ENCODE measurements around the gene PLCL2.

Gene PLCL2

DNA sequence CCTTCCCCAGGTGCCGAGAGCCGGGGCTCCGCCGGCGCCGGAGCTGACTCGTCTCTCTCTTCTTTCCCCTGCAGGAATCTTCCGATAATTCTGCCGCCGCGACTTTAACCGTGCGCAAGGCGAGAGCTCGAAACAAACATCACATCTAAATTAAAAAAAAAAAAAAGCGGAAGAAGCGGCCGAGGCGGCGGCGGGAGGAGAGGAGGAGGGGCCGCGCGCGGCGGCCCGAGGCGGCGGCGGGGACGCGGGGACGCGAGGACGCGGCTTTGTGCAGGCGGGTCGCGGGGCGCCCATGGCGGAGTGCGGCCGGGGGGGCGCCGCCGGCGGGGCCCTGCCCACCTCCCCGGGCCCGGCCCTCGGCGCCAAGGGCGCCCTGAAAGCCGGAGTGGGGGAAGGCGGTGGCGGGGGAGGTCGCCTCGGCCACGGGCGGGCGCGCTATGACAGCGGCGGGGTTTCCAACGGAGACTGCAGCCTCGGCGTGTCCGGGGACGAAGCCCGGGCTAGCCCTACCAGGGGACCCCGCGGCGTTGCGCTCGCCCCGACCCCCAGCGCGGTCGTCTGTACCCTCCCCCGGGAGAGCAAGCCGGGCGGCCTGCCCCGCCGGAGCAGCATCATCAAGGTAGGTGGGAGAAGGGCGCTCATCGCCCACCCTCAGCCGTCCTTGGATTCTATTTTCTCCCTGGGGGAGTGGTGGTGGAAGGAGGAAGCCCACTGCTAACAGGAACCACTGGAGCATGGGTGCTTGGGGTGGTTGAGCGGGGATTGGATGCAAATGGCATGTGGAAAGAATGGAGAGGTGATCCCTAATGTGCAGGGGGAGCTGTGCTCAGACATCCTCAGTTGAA, at the start of gene PLCL2:
Gene PLCL2 (plus strand): TSS at position 208 of the 845 bp plus-strand sequence. CDS start 85 bp downstream, at position 293.
- H3K36me3 Mint-ChIP-seq (ENCODE audit: low read depth): no peaks in the 10 kb centered on the region
- H3K27ac Mint-ChIP-seq: peak within 1 kb of the TSS; percentile 82
- DNase-seq: peak; percentile 64
- peaks cover 33% of the 10 kb centered on the region for H3K4me1 Mint-ChIP-seq
- H3K27me3 Mint-ChIP-seq: no peaks in the 10 kb centered on the region
- peak within 1 kb of the TSS; percentile 90 for H3K4me3 Mint-ChIP-seq
- no peaks in the 10 kb centered on the region for H3K9me3 Mint-ChIP-seq
- peak; percentile 42 for ATAC-seq

DNA sequence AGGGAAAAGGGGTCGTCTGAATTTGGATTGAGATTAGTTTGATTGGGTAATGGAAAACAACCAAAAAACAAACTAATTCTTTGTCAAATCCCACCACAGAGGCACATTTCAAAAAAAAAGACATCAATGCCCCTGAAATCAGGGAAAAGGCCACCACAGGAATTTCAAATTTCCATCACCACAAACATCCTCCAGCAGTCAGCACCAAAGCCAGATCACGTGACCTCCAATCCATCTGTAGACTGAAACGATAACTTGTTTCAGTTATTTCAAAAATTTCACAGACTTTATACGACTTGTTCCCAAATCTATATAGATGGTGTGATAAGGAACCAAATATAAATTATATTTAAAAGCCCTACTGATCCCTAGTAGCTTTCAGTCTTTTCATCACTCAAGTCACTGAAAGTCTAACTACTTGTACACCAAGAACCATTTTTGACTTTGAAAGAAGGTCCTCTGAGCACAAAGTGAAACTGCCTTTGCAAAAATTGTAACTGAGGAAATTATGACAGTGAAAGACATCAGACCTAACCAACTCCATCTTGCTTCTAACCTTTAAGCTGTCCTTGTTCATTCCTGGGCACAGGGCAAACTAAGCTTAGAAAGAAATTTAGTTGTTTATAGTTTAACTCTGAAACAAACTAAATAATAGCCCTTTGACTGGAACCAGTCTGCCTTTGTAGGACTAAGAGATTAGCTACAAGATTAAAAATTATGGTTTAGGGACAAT, 48.1 kb upstream of the PLCL2 start:
- ATAC-seq (no peak), DNase-seq (no peak)
- H3K36me3 Mint-ChIP-seq (ENCODE audit: low read depth): no peaks in the 10 kb centered on the region
- no peaks in the 10 kb centered on the region for H3K9me3 Mint-ChIP-seq
- H3K4me3 Mint-ChIP-seq: no peak overlapping the region
- H3K27ac Mint-ChIP-seq: no peak overlapping the region
- H3K4me1 Mint-ChIP-seq: peaks cover 37% of the 10 kb centered on the region
- no peaks in the 10 kb centered on the region for H3K27me3 Mint-ChIP-seq

DNA sequence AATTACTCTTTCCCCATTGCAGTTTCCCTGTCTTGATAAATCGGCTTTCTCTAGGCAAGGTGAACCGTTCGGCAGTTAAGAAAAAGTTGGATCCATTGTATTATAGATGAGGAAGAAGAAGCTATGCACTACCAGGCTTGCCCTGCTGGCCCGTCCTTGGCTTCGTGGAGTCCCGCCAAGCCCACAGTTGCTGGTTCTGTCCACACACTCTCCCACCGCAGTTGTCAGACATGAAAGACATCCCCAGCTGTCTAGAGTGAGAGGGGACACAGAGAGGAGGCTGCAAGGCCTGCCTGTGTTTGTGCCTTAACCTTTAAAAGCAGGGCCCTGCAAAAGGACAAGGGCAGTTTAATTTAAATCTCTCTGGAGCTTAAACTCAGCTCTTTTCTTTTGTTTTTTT, 47.2 kb upstream of the PLCL2 start:
- no peaks in the 10 kb centered on the region for H3K9me3 Mint-ChIP-seq
- H3K4me1 Mint-ChIP-seq: peaks cover 46% of the 10 kb centered on the region
- no peak overlapping the region for H3K4me3 Mint-ChIP-seq
- no peaks in the 10 kb centered on the region for H3K27me3 Mint-ChIP-seq
- no peak overlapping the region for H3K27ac Mint-ChIP-seq
- ATAC-seq (no peak), DNase-seq (no peak)
- H3K36me3 Mint-ChIP-seq (ENCODE audit: low read depth): no peaks in the 10 kb centered on the region

DNA sequence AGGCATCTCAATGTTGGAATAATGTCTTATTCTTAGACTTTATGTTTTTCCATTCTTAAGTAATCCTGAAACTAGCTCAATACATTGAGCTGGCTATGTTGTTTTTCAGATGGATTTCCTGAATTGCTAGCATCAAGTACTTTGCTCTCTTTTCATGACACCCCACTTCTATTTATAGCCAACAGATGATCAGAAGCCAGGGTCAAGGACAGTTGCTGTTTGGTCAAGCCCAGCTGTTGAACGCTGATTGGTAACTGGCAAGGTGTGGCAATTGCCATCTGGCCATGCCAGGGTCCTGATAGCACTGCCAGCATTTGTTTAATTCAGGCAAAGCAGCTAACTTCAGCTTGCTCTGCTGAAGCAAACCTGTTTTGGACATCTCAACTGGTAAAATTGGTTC, 46.2 kb upstream of the PLCL2 start:
- Mint-ChIP-seq H3K27me3 (no peaks in the 10 kb centered on the region), H3K9me3 (no peaks in the 10 kb centered on the region), H3K4me3 (no peak overlapping the region)

DNA sequence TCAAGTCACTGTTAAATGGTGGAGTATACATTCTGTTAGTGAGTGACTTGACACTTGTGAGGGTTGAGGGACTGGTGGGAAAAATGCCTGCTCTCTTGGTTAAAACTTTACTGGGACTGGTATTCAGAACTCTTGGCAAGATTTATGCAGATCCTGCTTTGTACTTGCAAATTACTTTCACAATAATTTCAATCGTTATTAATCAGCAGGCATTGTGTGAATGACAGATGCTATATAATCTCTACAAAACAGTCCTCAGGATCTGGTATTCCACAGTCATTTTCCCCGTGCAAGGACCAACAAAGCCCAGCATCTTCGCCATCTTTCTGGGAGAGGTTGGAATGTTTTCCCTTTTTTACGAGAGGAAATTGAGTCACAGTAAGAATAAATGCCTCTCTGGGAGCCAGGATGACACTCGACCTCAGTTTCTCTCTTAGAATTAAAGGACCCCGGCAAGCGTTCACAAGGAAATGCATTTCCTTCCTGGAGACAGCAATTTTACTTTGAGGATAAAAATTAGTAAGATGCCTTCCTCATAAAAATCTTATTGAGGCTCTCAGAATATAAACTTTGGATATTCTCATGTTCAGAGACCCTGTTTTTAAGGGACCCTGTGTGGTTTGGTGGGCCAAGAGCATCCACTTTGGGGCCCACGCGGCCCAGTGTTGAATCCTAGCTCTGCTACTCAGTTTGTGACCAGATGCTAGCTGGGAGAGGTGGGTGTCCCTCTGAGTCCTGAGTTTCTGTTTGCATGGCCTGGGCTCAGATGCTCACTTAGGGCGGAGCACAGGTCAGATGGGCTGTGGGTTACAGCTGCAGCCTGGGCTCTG, 45.3 kb upstream of the PLCL2 start:
- Mint-ChIP-seq H3K4me1 (peaks cover 64% of the 10 kb centered on the region), H3K27ac (no peak overlapping the region), H3K9me3 (no peaks in the 10 kb centered on the region), H3K36me3 (ENCODE audit: low read depth) (no peaks in the 10 kb centered on the region), H3K27me3 (no peaks in the 10 kb centered on the region), H3K4me3 (no peak overlapping the region)
- ATAC-seq: no peak
- DNase-seq: no peak

More for the DNA sequence above, 46.2 kb upstream of the PLCL2 start:
- Mint-ChIP-seq H3K4me1 (peaks cover 56% of the 10 kb centered on the region), H3K36me3 (ENCODE audit: low read depth) (no peaks in the 10 kb centered on the region), H3K27ac (no peak overlapping the region)
- ATAC-seq (no peak), DNase-seq (no peak)

DNA sequence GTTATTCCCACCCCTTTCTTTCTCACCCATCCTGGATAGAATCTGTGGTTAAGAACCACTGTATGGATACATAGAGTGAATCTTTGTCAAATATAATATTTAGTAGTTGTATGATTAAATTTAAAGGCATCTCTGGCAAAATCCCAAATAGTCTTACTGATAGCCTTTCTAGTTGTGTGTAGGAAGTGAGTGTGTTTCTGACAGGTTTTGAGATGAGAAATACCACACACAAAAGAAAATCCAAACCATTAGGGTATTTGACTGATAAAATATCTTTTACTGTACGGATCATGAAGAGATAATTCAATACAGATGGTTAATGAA, 44.7 kb upstream of the PLCL2 start:
- ATAC-seq: no peak
- no peak overlapping the region for H3K4me3 Mint-ChIP-seq
- H3K9me3 Mint-ChIP-seq: no peaks in the 10 kb centered on the region
- H3K27ac Mint-ChIP-seq: no peak overlapping the region
- peaks cover 66% of the 10 kb centered on the region for H3K4me1 Mint-ChIP-seq
- DNase-seq: no peak
- H3K36me3 Mint-ChIP-seq (ENCODE audit: low read depth): no peaks in the 10 kb centered on the region
- no peaks in the 10 kb centered on the region for H3K27me3 Mint-ChIP-seq

DNA sequence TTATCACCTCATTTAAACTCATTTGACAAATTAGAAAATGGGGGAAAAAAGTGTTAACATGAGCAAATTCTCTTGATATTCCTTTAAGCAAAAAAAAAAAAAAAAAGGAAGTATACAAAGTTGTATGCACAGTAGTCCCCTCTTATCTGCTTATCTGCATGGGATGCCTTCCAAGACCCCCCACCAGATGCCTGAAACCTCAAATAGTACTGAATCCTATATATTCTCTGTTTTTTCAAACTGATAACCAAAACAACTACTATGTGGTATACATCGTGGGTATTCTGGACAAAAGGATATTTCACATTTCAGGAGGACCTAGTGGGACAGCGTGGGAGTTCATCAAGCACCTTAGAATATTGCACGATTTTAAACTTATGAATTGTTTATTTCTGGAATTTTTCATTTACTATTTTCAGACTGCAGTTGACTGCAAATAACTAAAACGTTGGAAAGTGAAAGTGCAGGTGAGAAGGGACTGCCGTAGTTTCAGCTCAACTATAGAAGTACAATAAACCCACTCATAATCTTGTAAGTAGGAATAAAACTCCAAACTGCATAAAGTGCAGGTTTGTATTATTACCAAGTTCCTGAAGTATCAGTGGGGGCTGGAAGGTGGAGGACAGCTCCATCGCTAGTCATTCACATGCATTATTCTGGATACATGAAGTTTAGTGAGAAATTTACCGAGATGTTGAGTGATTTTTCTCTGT, 43.6 kb upstream of the PLCL2 start:
- DNase-seq (no peak), ATAC-seq (no peak)
- Mint-ChIP-seq H3K4me1 (peaks cover 73% of the 10 kb centered on the region), H3K27me3 (no peaks in the 10 kb centered on the region), H3K9me3 (no peaks in the 10 kb centered on the region), H3K4me3 (peak overlapping the region; percentile 75), H3K27ac (peak overlapping the region; percentile 93), H3K36me3 (ENCODE audit: low read depth) (no peaks in the 10 kb centered on the region)

DNA sequence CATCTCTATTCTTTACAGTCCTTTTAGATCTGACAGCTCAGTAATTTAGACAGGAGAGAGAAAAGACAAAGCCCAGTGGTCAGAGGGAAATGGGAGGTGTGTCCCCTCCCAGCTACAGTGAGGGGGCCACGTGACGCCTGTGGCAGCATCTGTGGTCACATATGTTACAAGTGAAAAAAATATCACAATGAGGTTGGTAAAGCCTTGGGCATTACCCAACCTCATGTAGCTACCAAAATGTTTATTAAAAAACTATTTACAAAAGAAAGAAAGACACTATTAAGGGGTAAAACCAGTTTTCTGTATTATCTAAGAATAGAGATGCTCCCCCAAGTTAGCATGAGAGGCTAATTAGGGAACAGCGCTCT, 42.9 kb upstream of the PLCL2 start:
- ATAC-seq (peak; percentile 51), DNase-seq (peak; percentile 46)
- Mint-ChIP-seq H3K4me3 (peak overlapping the region; percentile 75), H3K27ac (peak overlapping the region; percentile 93), H3K36me3 (ENCODE audit: low read depth) (no peaks in the 10 kb centered on the region), H3K27me3 (no peaks in the 10 kb centered on the region), H3K9me3 (no peaks in the 10 kb centered on the region), H3K4me1 (peaks cover 79% of the 10 kb centered on the region)

DNA sequence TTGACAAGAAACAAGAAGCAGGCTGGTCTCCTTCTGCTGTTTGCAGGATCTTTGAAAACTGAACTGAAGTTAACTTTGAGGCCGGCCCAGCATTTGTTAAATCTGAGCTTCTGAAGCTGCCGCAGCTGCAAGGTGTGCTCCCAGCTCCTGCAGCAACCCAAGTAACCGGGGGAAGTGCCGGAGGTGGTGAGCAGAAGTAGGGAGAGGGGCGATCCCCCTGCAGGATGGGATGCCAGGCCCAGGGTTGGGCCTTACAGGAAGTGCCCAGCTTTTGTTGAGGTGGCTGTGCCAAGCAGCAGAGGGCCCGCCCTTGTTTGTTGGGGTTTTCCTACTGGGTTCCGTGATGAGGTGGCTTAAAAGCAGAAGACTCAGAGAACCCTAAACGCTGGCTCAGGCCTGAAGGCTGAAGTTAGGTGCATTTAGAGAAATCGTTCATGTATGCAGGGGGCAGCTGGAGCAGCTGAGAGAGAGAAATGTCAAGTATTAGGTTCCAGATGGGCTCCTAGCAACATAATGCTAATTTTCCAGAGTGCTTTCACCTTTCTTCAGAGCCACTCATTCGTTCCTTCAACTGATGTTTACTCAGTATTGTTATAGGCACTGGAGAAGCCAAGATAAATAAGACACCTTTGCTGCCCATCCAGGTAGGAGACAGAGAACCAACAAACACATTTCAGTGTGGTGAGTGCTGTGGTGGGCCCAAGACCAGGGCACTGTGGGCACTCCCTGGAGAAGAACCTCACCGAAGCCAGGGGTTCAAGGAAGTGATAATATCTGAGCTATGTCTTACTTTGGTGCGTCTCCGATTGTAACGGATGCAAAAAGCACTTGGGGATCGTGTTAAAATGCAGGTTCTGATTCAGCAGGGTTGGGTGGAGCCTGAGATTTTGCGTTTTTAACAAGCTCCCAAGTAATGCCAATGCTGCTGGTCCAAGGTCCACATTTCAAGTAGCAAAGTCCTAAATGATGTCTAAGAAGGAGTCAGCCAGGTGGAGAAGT, 42.2 kb upstream of the PLCL2 start:
- ATAC-seq: peak; percentile 95
- no peaks in the 10 kb centered on the region for H3K9me3 Mint-ChIP-seq
- DNase-seq: peak; percentile 68
- H3K4me3 Mint-ChIP-seq: peak overlapping the region; percentile 75
- peak overlapping the region; percentile 93 for H3K27ac Mint-ChIP-seq
- no peaks in the 10 kb centered on the region for H3K27me3 Mint-ChIP-seq
- H3K36me3 Mint-ChIP-seq (ENCODE audit: low read depth): no peaks in the 10 kb centered on the region
- H3K4me1 Mint-ChIP-seq: peaks cover 75% of the 10 kb centered on the region

DNA sequence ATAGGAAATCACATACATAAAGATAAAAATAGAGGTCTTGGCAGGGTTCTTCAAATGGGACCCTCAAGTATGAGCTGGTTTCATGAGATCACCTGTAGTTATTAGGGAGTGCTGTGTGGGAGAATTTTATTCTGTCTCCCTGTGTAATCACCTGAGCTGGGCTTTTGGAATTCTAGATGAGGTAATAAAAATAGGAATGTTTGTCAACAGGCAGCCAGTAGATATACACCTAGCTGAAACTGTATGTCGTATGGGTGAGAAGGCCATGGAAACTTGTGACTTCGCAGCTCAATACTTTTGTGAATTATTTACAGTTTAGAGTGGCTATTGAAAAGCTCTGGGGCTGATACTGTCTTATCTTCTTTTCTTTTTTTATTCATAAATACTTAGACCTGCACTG, 40.5 kb upstream of the PLCL2 start:
- Mint-ChIP-seq H3K4me1 (peaks cover 72% of the 10 kb centered on the region), H3K36me3 (ENCODE audit: low read depth) (no peaks in the 10 kb centered on the region), H3K27me3 (no peaks in the 10 kb centered on the region), H3K4me3 (no peak overlapping the region), H3K9me3 (no peaks in the 10 kb centered on the region), H3K27ac (peak overlapping the region; percentile 25)
- ATAC-seq (no peak), DNase-seq (no peak)

DNA sequence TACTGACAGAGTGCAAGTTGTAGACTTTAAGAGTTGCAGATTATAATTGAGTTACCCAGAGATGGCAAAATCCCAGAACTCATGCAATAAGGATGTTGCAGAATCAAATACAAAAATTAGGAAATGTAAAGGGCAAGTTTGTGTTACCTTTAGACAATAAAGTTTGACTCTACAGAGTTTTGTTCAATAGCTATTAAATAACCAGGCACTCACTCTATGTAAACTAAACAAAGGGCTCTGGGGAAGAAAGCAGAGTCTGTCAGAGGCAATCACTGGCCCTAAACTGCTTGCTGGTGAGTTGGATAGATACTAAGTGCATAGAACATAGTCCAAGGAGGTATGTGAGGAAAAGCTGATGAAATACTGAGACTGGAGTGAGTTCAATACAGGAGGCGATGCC, 40.0 kb upstream of the PLCL2 start:
- no peak overlapping the region for H3K4me3 Mint-ChIP-seq
- DNase-seq: no peak
- ATAC-seq: no peak
- H3K27ac Mint-ChIP-seq: no peak overlapping the region
- H3K4me1 Mint-ChIP-seq: peaks cover 74% of the 10 kb centered on the region
- H3K27me3 Mint-ChIP-seq: no peaks in the 10 kb centered on the region
- no peaks in the 10 kb centered on the region for H3K36me3 Mint-ChIP-seq (ENCODE audit: low read depth)
- no peaks in the 10 kb centered on the region for H3K9me3 Mint-ChIP-seq

DNA sequence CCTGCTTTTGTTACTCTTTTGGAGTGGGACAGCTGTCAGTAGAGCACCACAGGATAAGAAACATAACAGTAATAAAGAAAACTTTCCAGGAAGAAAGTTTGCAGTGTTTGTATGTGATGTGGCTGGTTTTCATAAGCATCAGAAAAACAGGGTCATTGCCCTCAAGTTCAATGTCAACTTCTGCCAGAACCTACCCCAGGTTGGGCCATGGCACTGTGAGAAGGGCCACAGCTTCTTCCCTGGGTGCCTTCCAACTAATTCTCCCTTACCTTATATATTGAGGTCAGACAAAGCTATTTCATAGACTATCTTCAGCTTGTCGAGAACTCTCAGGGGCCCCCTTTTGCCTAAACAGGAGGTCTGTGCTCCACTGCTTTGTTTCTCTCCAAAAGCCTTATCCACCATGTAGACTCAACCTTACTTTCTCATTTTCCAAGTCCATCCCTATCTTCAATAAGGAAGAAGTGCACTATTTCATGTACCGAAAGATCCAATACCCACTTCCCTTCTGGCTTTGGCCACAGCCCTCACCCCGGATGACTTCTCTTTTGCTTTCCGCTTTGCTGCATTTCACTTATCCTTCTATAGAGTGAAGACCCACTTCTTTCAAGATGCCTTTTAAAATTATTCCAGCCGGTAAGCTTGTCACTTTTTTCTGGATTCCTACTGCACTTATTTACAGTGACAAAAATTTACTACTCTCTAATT, 38.2 kb upstream of the PLCL2 start:
- H3K36me3 Mint-ChIP-seq (ENCODE audit: low read depth): no peaks in the 10 kb centered on the region
- no peak overlapping the region for H3K27ac Mint-ChIP-seq
- peaks cover 68% of the 10 kb centered on the region for H3K4me1 Mint-ChIP-seq
- DNase-seq: no peak
- no peaks in the 10 kb centered on the region for H3K9me3 Mint-ChIP-seq
- H3K4me3 Mint-ChIP-seq: no peak overlapping the region
- no peak for ATAC-seq
- H3K27me3 Mint-ChIP-seq: no peaks in the 10 kb centered on the region

DNA sequence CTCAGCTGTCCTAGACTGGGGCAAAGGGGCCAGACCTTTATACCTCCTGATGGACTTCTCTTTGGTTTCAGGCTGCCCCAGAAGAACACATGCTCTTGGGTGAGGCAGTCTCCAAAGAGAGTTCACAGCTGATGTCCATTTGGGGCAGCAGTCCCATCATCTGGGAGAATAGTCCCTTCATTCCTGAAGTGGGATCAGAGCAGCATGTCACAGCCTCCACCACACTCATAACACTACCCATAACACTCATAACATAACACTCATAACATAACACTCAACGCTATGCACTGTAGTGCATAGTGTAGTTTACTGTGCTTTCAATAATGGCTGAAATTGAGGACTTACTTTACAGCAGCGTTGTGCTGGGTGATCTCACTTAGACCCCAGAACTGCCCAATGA, 36.7 kb upstream of the PLCL2 start:
- Mint-ChIP-seq H3K4me3 (no peak overlapping the region), H3K27ac (no peak overlapping the region), H3K27me3 (no peaks in the 10 kb centered on the region), H3K9me3 (no peaks in the 10 kb centered on the region), H3K4me1 (peaks cover 54% of the 10 kb centered on the region), H3K36me3 (ENCODE audit: low read depth) (no peaks in the 10 kb centered on the region)
- DNase-seq (no peak), ATAC-seq (peak; percentile 69)

Data from activated naive CD8-positive, alpha-beta T cell treated with anti-CD3 and anti-CD28 coated beads, Interleukin-2, amount 50 U/mL, for 24 hours (primary cell).